Omental fat pad (tissue), 4 donors: ENCODE data around the gene TXN2. TPM values are rescaled to one million over a fixed set of nuclear protein-coding genes. Genes with fewer than 3 reads are reported as not detected.

Experiments used
- ATAC-seq: fragments of 150-250 bp; one replicate; pipeline ENCODE4 v1.9.1; 2016; ENCODE audit warnings: mild to moderate bottlenecking, moderate library complexity; ENCODE audit not compliant: low FRiP score
- DNase-seq: peaks from one replicate; pipeline ENCODE4 v3.0.0-alpha.2; 2019; ENCODE audit warnings: low spot score
- CTCF ChIP-seq, 3 donors: fragments of 450-650 bp; IDR thresholded peaks; one replicate each; pipeline ENCODE4 v1.5.1; 2016 to 2017; ENCODE audit warnings: antibody characterized with exemption in 3 of 3, mild to moderate bottlenecking in 3 of 3, moderate library complexity in 2 of 3
- total RNA-seq, 4 donors: library from RNA; depleted of rRNA; stranded (reverse); fragments of >200 nt; gene quantifications; one replicate each; pipeline ENCODE4 v1.1.0, GENCODE V29; 2016

The TXN2 gene
- total RNA-seq, 4 donors from 2014 or later = 53.2 to 82.0 (median 66.2) TPM

- TF ChIP-seq CTCF (IDR thresholded peaks at IDR 0.05) = no peak
- no peak for ATAC-seq
- no peak for DNase-seq
Observed at GRCh38 chr22:36512991-36513390, 31.6 kb upstream of the TXN2 start.

GRCh38 chr22:36512333-36512732, 30.9 kb upstream of the TXN2 start:
- TF ChIP-seq CTCF (IDR thresholded peaks at IDR 0.05) = no peak
- ATAC-seq = no peak

GRCh38 chr22:36510966-36511881, 29.8 kb upstream of the TXN2 start:
- no peak for ATAC-seq
- no peak for DNase-seq

More at GRCh38 chr22:36512333-36512732, 30.9 kb upstream of the TXN2 start:
- no peak for DNase-seq

GRCh38 chr22:36510384-36510783, 28.9 kb upstream of the TXN2 start:
- TF ChIP-seq CTCF (IDR thresholded peaks at IDR 0.05) = no peak
- ATAC-seq (no peak), DNase-seq (no peak)

More at GRCh38 chr22:36510966-36511881, 29.8 kb upstream of the TXN2 start:
- no peak for TF ChIP-seq CTCF (IDR thresholded peaks at IDR 0.05)

GRCh38 chr22:36507518-36508010, 26.1 kb upstream of the TXN2 start:
- ATAC-seq = no peak
- no peak for TF ChIP-seq CTCF (IDR thresholded peaks at IDR 0.05)
- DNase-seq = no peak

GRCh38 chr22:36506637-36507517, 25.4 kb upstream of the TXN2 start, which contains the start of gene FOXRED2:
TSS of gene FOXRED2 (minus strand) at chr22:36507040. CDS start at chr22:36506422, 618 bp downstream.
- peak; percentile 80 for ATAC-seq
- DNase-seq = peak; percentile 67
- no peak for TF ChIP-seq CTCF (IDR thresholded peaks at IDR 0.05)
